IPS-20b (cell line): ENCODE results near the gene UCN.
"Not testable (repeated sequence)": the region's sequence is repeated elsewhere in the genome, so short reads cannot be mapped to it uniquely, and the experiment has no call there.

Source experiments
- H3K27ac ChIP-seq: one replicate; pipeline ENCODE4 v1.5.1; 2013; ENCODE audit warnings: low read length
- H3K27me3 ChIP-seq: 2 replicates; pipeline ENCODE4 v1.6.1; 2013; ENCODE audit warnings: mild to moderate bottlenecking, low read length, inconsistent platforms; ENCODE audit not compliant: insufficient read depth
- H3K36me3 ChIP-seq: 2 replicates; pipeline ENCODE4 v1.6.1; 2013; ENCODE audit warnings: low read depth, mild to moderate bottlenecking, inconsistent platforms, low read length, moderate library complexity; ENCODE audit not compliant: insufficient read depth
- H3K4me1 ChIP-seq: 2 replicates; pipeline ENCODE4 v1.6.1; 2013; ENCODE audit warnings: mild to moderate bottlenecking, control low read depth, inconsistent platforms, low read length, moderate library complexity; ENCODE audit not compliant: insufficient read depth
- H3K4me3 ChIP-seq: 2 replicates; pipeline ENCODE4 v1.5.1; 2013; ENCODE audit warnings: mild to moderate bottlenecking, low read length, inconsistent platforms
- H3K9ac ChIP-seq: 2 replicates; pipeline ENCODE4 v1.6.1; 2013; ENCODE audit warnings: low read depth, mild to moderate bottlenecking, inconsistent platforms, low read length, moderate library complexity
- H3K9me3 ChIP-seq: 2 replicates; pipeline ENCODE4 v1.6.1; 2013; ENCODE audit warnings: mild to moderate bottlenecking, low read depth, low read length, inconsistent platforms; ENCODE audit not compliant: insufficient read depth

The UCN gene

DNA sequence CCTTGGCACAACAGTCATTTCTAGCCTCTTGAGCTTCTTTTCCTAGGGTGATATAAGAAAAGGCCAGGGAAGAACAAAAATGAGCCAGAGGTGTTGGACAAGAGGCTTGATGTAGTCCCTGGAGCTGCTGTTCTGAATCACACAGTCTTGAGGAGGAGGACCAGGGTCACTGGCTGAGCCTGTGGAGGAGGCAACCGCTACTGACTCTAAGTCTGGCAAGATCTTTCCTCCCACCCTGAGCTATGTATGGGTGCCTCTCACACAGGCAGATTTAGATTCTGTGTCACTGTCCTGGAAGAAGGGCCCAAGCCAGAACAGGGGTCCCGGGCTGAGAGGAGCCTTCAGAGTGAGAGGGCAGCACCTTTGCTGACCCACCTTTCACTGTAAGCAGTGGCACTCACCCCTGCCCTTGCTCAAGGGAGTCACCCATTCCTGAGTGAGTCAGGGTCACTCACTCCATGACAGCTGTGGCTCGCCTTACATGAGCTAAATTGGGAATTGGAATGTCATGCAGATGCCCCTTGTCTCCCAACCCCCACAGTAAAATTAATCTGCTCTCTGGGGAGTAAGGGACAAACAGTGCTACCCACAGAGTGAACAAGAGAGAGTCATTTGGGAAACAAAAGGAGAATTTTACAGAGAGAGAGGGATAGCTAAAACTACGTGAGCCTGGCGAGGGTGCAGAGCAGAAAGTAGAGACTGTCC, 26.2 kb downstream of the UCN start, which contains the start of gene TRIM54:
Gene TRIM54 (plus strand): TSS at position 575 of the 705 bp plus-strand sequence. CDS start 303 bp downstream, outside the sequence.
- H3K27me3 ChIP-seq: peaks cover 25% of the 10 kb centered on the region
- peak within 1 kb of the TSS; percentile 52; the same call in 1 of the 2 replicates for H3K9ac ChIP-seq
- peak within 1 kb of the TSS; percentile 15 for H3K27ac ChIP-seq
- no peaks in the 10 kb centered on the region for H3K9me3 ChIP-seq
- H3K4me3 ChIP-seq: peak within 1 kb of the TSS; percentile 55; the same call in 1 of the 2 replicates
- no peaks in the 10 kb centered on the region for H3K36me3 ChIP-seq
- peaks cover 11% of the 10 kb centered on the region; the same call in 1 of the 2 replicates for H3K4me1 ChIP-seq

DNA sequence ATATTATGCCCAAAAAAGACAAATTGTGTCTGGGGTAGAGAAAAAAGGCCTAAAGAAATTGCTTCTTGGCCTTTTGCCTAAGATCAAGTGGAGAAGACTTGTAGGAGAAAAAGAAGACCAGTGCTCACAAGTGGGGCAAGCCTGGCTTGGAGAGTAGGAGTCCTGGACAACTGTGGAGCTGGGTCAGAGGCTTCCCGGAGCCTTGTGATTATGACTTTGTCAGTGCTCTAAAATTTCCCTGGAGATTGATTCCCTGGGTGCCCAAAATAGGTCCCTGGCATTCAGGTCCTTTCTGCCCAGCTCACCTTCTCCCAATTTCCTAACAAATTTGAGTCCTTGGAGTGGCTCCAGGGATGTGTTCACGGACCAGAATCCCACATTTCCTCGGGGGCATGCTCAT, 26.8 kb downstream of the UCN start:
- no peak overlapping the region for H3K9ac ChIP-seq

DNA sequence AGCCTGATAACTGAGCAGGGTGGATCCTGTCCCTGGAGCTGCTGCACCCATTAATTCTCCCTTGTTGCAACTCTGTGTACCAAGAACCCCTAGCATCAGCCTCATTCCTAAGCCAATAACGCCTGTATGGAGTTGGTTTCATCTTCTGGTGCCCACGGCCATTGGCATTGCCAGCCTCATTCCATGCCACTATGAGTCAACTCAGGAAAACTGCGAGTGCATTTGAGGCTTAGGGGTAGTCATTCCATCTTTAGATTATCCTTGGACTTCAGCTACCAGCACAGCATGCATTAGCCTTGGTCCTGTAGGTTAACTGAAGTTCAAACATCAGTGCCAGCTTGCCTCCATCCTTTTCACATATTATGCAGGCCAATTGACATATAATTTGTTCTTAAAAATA, 27.4 kb downstream of the UCN start:
- no peak overlapping the region for H3K4me3 ChIP-seq
- H3K9me3 ChIP-seq: no peaks in the 10 kb centered on the region
- H3K4me1 ChIP-seq: peaks cover 11% of the 10 kb centered on the region; the same call in 1 of the 2 replicates
- H3K36me3 ChIP-seq: no peaks in the 10 kb centered on the region
- H3K9ac ChIP-seq: no peak overlapping the region
- H3K27ac ChIP-seq: no peak overlapping the region
- H3K27me3 ChIP-seq: peaks cover 25% of the 10 kb centered on the region

More for the DNA sequence above, 26.8 kb downstream of the UCN start:
- H3K4me3 ChIP-seq: no peak overlapping the region
- H3K4me1 ChIP-seq: peaks cover 11% of the 10 kb centered on the region; the same call in 1 of the 2 replicates
- H3K27me3 ChIP-seq: peaks cover 25% of the 10 kb centered on the region
- no peak overlapping the region for H3K27ac ChIP-seq
- no peaks in the 10 kb centered on the region for H3K9me3 ChIP-seq
- H3K36me3 ChIP-seq: no peaks in the 10 kb centered on the region

DNA sequence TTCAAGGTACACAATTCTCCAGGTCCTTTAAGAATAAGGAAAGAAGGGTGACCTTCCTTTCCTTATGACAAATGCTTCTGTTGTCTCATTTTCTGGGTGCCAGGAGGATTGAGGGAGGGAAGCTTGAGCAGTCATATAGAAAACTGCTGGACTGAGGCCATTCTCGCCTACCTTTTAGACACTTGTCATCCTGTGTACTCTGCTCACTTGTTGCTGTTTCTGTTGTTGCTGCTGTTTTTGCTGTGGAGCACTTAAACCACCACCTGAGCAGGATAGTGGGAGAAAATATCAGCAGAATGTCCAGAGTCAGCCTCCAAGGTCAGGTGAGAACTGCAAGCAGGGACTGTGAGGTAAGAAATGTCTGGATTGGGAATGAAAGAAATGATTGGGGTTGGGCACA, 30.2 kb downstream of the UCN start:
- H3K4me3 ChIP-seq: no peak overlapping the region
- no peak overlapping the region for H3K27ac ChIP-seq
- peaks cover 25% of the 10 kb centered on the region for H3K27me3 ChIP-seq
- no peaks in the 10 kb centered on the region for H3K9me3 ChIP-seq
- no peak overlapping the region for H3K9ac ChIP-seq
- no peaks in the 10 kb centered on the region for H3K36me3 ChIP-seq
- H3K4me1 ChIP-seq: peaks cover 7% of the 10 kb centered on the region; the same call in 1 of the 2 replicates

DNA sequence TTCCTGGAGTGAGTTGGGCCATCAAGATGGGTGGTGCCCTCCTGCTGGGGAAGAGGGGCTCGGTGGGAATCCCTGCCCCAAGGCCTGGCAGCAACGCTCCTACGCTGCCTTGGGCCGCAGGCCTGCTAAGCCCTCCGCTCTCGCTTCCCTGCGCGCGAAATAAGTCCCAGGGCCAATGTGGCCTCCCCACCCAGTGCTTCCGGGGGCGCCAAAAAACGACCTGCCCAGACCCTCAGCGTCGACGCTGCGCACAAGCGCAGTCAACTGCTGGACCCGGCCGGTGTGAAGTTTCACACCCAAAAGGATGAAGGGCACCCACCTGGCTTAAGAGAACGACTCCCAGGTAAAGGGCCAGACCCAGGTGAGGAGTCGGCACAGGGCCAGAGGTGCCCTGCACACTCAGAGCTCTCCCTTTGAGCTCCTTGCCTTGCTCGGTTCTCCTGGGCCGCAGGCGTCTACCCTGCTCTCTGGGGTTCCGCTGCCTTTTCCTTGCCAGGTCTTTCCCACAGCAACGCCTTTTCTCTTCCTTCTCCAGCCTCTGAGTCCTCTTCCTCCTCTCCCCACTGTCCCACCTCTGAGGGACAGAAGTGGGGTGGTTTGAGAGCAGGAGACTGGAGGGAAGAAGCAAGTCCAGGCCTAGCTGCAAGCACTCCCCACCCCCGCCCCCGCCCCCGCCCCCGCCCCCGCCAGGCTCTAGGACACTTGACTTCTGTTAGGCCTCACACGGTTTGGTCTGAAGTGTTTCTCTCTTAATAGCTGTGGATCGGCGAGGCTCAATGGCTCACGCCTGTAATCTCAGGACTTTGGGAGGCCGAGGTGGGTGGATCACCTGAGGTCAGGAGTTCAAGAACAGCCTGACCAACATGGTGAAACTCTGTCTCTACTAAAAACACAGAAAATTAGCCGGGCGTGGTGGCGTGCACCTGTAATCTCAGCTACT, 32.8 kb downstream of the UCN start, which contains the start of gene DNAJC5G:
Gene DNAJC5G (plus strand): TSS at position 223 of the 940 bp plus-strand sequence. CDS start 1,296 bp downstream, outside the sequence.
- no peak within 1 kb of the TSS for H3K27ac ChIP-seq

DNA sequence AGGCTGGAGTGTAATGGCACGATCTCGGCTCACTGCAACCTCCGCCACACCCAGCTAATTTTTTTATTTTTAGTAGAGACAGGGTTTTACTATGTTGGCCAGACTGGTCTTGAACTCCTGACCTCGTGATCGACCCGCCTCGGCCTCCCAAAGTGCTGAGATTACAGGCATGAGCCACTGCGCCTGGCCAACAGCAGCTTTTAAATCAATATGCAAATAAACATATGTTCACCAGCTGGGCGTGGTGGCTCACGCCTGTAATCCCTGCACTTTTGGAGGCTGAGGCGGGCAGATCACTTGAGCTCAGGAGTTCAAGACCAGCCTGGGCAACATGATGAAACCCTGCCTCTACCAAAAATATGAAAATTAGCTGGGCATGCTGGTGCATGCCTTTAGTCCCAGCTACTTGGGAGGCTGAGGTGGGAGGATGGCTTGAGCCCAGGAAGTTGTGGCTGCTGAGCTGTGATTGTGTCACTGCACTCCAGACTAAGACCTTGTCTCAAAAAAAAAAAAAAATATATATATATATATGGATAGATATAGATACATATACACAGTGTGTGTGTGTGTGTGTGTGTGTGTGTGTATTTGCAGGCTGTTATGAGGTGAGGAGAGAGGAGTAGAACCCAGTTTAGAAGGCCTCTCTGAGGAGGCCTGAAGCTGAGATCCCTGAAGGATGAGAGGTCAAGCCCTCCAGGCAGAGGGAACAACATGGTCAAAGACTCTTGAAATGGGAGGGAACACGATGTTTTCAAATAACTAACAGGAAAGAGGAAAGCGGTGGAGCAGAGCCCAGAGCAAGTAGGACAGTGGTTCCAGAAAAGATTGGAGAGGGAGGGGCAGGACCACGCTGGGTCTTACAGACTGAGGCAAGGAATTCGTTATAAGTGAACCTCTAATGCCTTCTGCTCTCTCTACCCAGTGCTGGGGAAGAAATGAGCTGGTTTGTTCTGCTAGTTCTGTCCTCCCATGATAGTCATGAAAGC, 35.4 kb downstream of the UCN start:
- not testable (repeated sequence) for H3K4me3 ChIP-seq, H3K27ac ChIP-seq, H3K36me3 ChIP-seq

More for the DNA sequence above, 32.8 kb downstream of the UCN start, which contains the start of gene DNAJC5G:
- Histone ChIP-seq H3K9me3 (no peaks in the 10 kb centered on the region), H3K4me1 (0 out of 2 replicates have a peak, but pooled peaks cover 3% of the 10 kb centered on the region), H3K4me3 (no peak within 1 kb of the TSS), H3K9ac (no peak within 1 kb of the TSS), H3K27me3 (0 out of 2 replicates have a peak, but pooled peaks cover 3% of the 10 kb centered on the region), H3K36me3 (no peaks in the 10 kb centered on the region)

DNA sequence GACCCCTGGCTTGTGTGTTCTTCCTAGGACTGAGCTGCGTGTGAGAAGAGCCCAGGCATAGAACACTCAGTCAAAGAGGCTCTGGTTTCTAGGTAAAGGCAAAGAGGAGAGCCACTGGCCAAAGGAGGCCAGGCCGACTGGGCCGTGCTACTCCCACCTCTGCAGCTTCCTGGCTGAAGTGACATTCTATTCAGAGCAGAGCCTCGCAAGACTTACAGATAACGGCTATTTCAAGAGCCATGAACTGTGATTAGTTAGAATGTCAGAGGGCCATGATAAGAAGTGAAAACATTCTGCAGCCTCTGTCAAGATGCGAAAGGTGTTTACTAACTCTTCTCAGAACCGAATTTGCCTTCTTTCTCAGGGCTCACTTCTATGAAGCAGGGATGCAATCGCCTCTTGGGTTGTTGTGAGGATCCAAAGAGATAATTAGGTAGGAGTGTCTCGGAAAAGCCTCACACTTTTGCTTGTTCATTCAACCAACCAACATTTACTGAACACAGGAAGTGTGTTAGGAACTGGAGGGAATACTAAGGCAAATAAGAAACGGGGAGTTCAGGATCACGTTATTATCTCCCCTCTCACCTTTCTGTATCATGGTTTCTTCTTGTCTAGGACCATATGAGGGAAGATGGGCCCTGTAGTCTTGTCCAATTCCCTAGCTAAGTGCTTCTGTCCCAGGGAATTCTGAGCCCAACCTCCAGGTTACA, 36.5 kb downstream of the UCN start:
- Histone ChIP-seq H3K27ac (no peak overlapping the region), H3K4me3 (no peak overlapping the region), H3K36me3 (no peaks in the 10 kb centered on the region), H3K9ac (no peak overlapping the region), H3K4me1 (no peaks in the 10 kb centered on the region), H3K9me3 (no peaks in the 10 kb centered on the region), H3K27me3 (peaks cover 14% of the 10 kb centered on the region)

More for the DNA sequence above, 35.4 kb downstream of the UCN start:
- not testable (repeated sequence) for H3K4me1 ChIP-seq, H3K9ac ChIP-seq, H3K27me3 ChIP-seq, H3K9me3 ChIP-seq

DNA sequence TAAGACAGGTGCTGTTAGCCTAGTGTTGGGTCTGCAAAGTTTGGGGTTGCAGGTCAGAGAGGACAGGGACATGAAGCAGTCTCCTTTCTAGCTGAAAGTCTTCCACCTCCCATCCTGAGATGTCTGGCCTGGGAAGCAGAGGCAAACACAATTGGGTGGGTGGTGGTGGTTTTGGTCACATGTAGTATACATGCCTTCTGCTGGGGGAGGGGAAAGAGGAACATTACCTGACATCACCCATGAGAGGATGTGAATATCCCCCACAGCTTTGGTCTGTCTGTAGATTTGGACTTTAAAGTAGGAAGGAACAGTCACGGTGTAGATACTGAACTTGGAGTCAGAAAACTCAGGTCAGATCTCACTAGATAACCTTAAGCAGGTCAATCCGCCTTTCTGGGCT, 37.6 kb downstream of the UCN start:
- Histone ChIP-seq H3K4me3 (no peak overlapping the region), H3K9me3 (no peaks in the 10 kb centered on the region), H3K27me3 (peaks cover 24% of the 10 kb centered on the region), H3K27ac (no peak overlapping the region), H3K4me1 (no peaks in the 10 kb centered on the region; the same call in 1 of the 2 replicates), H3K36me3 (no peaks in the 10 kb centered on the region), H3K9ac (no peak overlapping the region)

DNA sequence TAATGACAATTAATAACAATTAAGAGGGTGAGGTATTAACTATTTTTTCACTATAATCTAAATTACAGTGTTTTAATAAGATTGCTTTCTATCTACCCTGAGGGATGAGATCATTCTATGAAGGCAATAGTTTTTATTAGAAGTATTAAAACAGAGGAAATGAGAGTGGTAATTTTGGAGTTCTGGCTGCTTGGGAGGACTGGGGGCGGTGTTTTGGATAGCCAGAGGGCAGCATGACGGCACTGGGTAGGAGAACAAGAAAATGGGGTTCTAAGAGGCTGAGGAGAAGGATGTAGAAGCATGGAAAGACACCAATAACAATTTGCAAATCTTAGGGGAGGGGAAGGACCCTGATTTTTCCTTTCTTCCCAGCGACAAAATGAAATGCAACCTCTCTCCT, 38.1 kb downstream of the UCN start:
- no peaks in the 10 kb centered on the region for H3K36me3 ChIP-seq
- no peak overlapping the region for H3K9ac ChIP-seq
- no peaks in the 10 kb centered on the region; the same call in 1 of the 2 replicates for H3K4me1 ChIP-seq
- H3K9me3 ChIP-seq: no peaks in the 10 kb centered on the region
- no peak overlapping the region for H3K4me3 ChIP-seq
- H3K27me3 ChIP-seq: peaks cover 30% of the 10 kb centered on the region
- no peak overlapping the region for H3K27ac ChIP-seq

DNA sequence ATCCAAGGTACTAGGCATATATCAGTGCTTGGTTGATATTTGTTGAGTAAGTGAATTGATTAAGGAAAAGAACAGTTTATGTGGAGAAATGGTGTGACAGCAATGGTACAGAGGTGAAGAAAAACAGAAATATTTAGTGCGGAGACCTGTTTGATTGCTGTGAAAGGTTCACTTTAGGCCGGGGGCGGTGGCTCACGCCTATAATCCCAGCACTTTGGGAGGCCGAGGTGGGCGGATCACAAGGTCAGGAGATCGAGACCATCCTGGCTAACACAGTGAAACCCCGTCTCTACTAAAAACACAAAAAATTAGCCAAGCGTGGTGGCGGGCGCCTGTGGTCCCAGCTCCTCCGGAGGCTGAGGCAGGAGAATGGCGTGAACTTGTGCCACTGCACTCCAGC, 39.9 kb downstream of the UCN start:
- H3K9ac ChIP-seq, H3K27ac ChIP-seq, H3K36me3 ChIP-seq, H3K4me1 ChIP-seq, H3K9me3 ChIP-seq, H3K4me3 ChIP-seq: not testable (repeated sequence)
- H3K27me3 ChIP-seq: peaks cover 48% of the 10 kb centered on the region
